Neutrophil (primary cell): ENCODE data around the gene GPR78.
"Not testable (repeated sequence)": the region's sequence is repeated elsewhere in the genome, so short reads cannot be mapped to it uniquely, and the experiment has no call there.

Experiments used
- H3K27ac ChIP-seq: fragments of 200-600 bp; sonication (generic); 2 replicates; pipeline ENCODE4 v1.5.1; 2016; ENCODE audit warnings: mild to moderate bottlenecking, moderate library complexity
- H3K27me3 ChIP-seq: fragments of 200-600 bp; sonication (generic); 2 replicates; pipeline ENCODE4 v1.6.0; 2016; ENCODE audit warnings: mild to moderate bottlenecking
- H3K36me3 ChIP-seq: fragments of 200-600 bp; sonication (generic); 2 replicates; pipeline ENCODE4 v1.5.1; 2017
- H3K4me1 ChIP-seq, 2 experiments: fragments of 200-600 bp in 1 of 2; sonication (generic) in 1 of 2; 1 replicate in 1 of 2; 2 replicates in 1 of 2; pipeline versions ENCODE4 v1.5.1 to v1.6.1; 2013 to 2016; ENCODE audit warnings: low read depth in 1 of 2, low read length in 1 of 2, mild to moderate bottlenecking in 1 of 2, moderate library complexity in 1 of 2; ENCODE audit not compliant: control insufficient read depth in 1 of 2, insufficient read depth in 1 of 2
- H3K4me3 ChIP-seq, 2 experiments: fragments of 200-600 bp in 1 of 2; sonication (generic) in 1 of 2; 1 replicate in 1 of 2; 2 replicates in 1 of 2; pipeline ENCODE4 v1.5.1; 2013 to 2016; ENCODE audit warnings: low read depth in 1 of 2, low read length in 1 of 2, mild to moderate bottlenecking in 1 of 2, moderate library complexity in 1 of 2
- H3K9me3 ChIP-seq: fragments of 200-600 bp; sonication (generic); 2 replicates; pipeline ENCODE4 v1.5.1; 2016
- CTCF ChIP-seq: fragments of 200-600 bp; sonication (generic); IDR thresholded peaks from 2 replicates; pipeline ENCODE4 v1.5.1; 2016; ENCODE audit warnings: antibody characterized with exemption

Gene GPR78

GRCh38 chr4:8616831-8617230 is 36.6 kb downstream of the GPR78 start:
- no peak for TF ChIP-seq CTCF
- Histone ChIP-seq H3K27ac (no peak overlapping the region), H3K9me3 (no peaks in the 10 kb centered on the region), H3K27me3 (no peaks in the 10 kb centered on the region), H3K4me1 (no peaks in the 10 kb centered on the region), H3K36me3 (no peaks in the 10 kb centered on the region), H3K4me3 (no peak overlapping the region)

GRCh38 chr4:8617486-8618040 is 37.4 kb downstream of the GPR78 start:
- H3K9me3 ChIP-seq: no peaks in the 10 kb centered on the region
- no peak for TF ChIP-seq CTCF
- H3K4me1 ChIP-seq: no peaks in the 10 kb centered on the region
- no peaks in the 10 kb centered on the region for H3K36me3 ChIP-seq
- no peak overlapping the region for H3K4me3 ChIP-seq
- no peak overlapping the region for H3K27ac ChIP-seq
- no peaks in the 10 kb centered on the region for H3K27me3 ChIP-seq

GRCh38 chr4:8618421-8618820 is 38.2 kb downstream of the GPR78 start:
- Histone ChIP-seq H3K9me3 (no peaks in the 10 kb centered on the region), H3K36me3 (no peaks in the 10 kb centered on the region), H3K4me3 (no peak overlapping the region), H3K27ac (no peak overlapping the region), H3K4me1 (no peaks in the 10 kb centered on the region), H3K27me3 (no peaks in the 10 kb centered on the region)
- TF ChIP-seq CTCF: no peak

DNA sequence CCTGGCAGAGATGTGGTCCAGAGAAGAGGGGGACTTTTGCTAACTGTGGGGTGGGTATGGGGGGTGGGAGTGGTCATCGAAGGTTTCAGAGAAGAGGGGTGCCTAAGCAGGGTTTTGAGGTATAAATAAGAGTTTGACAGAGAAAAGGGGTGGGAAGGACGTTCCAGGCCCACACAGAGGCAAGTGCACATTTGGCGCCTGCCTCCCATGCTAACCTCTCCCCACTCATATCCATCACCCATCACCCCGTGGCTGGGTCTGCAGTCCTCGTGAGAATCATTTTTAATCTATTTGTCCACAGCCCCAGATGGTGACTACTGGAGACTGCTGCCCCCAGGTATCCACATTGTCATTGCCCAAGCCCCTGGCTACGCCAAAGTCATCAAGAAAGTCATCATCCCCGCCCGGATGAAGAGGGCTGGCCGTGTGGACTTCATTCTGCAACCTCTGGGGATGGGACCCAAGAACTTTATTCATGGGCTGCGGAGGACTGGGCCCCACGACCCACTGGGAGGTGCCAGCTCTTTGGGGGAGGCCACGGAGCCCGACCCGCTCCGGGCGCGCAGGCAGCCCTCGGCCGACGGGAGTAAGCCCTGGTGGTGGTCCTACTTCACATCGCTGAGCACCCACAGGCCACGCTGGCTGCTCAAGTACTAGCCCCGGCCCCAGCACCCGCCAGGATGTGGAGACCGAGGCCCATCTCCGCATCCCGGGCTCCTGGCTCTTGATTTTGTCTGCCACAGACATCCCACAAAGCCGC is 38.9 kb downstream of the GPR78 start:
- no peak overlapping the region for H3K4me3 ChIP-seq
- H3K36me3 ChIP-seq: no peaks in the 10 kb centered on the region
- TF ChIP-seq CTCF: no peak
- no peak overlapping the region for H3K27ac ChIP-seq
- no peaks in the 10 kb centered on the region for H3K27me3 ChIP-seq
- H3K9me3 ChIP-seq: no peaks in the 10 kb centered on the region
- H3K4me1 ChIP-seq: no peaks in the 10 kb centered on the region

DNA sequence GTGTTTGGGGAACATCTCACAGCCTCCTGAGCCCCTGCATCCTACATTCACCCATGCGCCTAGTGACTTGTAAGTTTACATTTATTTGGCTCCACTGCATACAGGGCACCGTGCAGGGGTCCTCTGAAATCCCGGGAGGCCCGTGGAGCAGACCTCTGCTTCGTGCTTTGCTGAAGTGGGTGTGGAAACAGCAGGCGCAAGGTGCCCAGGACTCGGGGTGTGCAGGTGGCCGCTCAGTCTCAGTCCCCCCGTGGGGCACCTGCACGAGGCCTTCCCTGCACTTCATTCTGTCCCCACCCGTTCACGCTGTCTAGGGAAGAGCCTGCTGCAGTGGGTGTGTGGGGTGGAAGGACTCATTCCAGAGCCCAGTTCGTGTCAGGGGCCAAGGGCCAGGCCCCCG is 40.9 kb downstream of the GPR78 start:
- not testable (repeated sequence) for H3K4me3 ChIP-seq, H3K27ac ChIP-seq

GRCh38 chr4:8624601-8625272 is 44.5 kb downstream of the GPR78 start:
- not testable (repeated sequence) for H3K4me3 ChIP-seq, H3K27me3 ChIP-seq, H3K4me1 ChIP-seq, H3K27ac ChIP-seq, H3K9me3 ChIP-seq, H3K36me3 ChIP-seq

More for the DNA sequence above, 40.9 kb downstream of the GPR78 start:
- H3K9me3 ChIP-seq, H3K4me1 ChIP-seq, H3K36me3 ChIP-seq, H3K27me3 ChIP-seq: not testable (repeated sequence)

- not testable (repeated sequence) for H3K4me3 ChIP-seq
Observed at GRCh38 chr4:8630240-8630905, 50.2 kb downstream of the GPR78 start.

GRCh38 chr4:8631896-8632295 is 51.7 kb downstream of the GPR78 start:
- not testable (repeated sequence) for H3K36me3 ChIP-seq, H3K4me1 ChIP-seq, H3K4me3 ChIP-seq, H3K27me3 ChIP-seq, H3K27ac ChIP-seq, H3K9me3 ChIP-seq

More at GRCh38 chr4:8630240-8630905, 50.2 kb downstream of the GPR78 start:
- H3K27me3 ChIP-seq, H3K27ac ChIP-seq, H3K4me1 ChIP-seq, H3K36me3 ChIP-seq, H3K9me3 ChIP-seq: not testable (repeated sequence)

- H3K4me3 ChIP-seq, H3K9me3 ChIP-seq, H3K27ac ChIP-seq, H3K36me3 ChIP-seq, H3K27me3 ChIP-seq, H3K4me1 ChIP-seq: not testable (repeated sequence)
Observed at GRCh38 chr4:8634773-8635172, 54.6 kb downstream of the GPR78 start.
